ENCODE data around the gene ATXN7L2.

DNA sequence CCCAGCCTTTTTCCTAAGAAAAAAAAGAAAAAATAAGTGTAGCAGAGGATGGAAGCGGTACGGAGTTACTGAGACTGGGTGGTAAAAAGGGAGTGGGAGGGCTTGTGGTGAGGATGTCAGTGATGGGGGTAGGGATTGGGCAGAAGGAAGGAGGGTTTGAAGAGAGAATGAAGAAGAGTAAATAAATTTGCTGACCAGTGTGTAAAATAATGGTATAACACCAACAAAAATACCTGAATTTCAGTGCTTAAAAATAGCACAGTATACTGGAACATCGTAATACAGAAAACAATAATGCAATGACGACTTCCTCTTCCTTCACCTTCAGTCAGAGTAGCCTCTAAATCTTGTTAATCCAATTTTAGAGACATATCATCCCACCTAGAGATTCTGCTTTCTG lies 36.2 kb upstream of the ATXN7L2 start:
- TF ChIP-seq, protein P1, sequence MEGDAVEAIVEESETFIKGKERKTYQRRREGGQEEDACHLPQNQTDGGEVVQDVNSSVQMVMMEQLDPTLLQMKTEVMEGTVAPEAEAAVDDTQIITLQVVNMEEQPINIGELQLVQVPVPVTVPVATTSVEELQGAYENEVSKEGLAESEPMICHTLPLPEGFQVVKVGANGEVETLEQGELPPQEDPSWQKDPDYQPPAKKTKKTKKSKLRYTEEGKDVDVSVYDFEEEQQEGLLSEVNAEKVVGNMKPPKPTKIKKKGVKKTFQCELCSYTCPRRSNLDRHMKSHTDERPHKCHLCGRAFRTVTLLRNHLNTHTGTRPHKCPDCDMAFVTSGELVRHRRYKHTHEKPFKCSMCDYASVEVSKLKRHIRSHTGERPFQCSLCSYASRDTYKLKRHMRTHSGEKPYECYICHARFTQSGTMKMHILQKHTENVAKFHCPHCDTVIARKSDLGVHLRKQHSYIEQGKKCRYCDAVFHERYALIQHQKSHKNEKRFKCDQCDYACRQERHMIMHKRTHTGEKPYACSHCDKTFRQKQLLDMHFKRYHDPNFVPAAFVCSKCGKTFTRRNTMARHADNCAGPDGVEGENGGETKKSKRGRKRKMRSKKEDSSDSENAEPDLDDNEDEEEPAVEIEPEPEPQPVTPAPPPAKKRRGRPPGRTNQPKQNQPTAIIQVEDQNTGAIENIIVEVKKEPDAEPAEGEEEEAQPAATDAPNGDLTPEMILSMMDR (IDR thresholded peaks at IDR 0.05) = no peak
- no peak for TF ChIP-seq POLR2A (IDR thresholded peaks at IDR 0.05)
